Stimulated activated CD8-positive, alpha-beta memory T cell treated with anti-CD3 and anti-CD28 coated beads, Interleukin-4, amount 100 ng/mL, for 1 hour (primary cell): ENCODE results near the gene PIGA.

Experiments used
- DNase-seq, 2 donors: peaks; one replicate each; pipeline ENCODE4 v3.0.0-alpha.2; 2020; ENCODE audit warnings: low read depth in 2 of 2, low spot score in 1 of 2

Gene PIGA

GRCh38 chrX:15335135-15336022, at the start of gene PIGA:
TSS of gene PIGA (minus strand) at chrX:15335523. CDS start at chrX:15331930, 3,593 bp downstream.
- DNase-seq = peak; percentile 63 to 80

- DNase-seq = no peak
Observed at GRCh38 chrX:15384304-15384703, 49.0 kb upstream of the PIGA start, which contains the start of gene VEGFD. TSS of gene VEGFD (minus strand) at chrX:15384413. CDS start at chrX:15383946, 467 bp downstream.

DNA sequence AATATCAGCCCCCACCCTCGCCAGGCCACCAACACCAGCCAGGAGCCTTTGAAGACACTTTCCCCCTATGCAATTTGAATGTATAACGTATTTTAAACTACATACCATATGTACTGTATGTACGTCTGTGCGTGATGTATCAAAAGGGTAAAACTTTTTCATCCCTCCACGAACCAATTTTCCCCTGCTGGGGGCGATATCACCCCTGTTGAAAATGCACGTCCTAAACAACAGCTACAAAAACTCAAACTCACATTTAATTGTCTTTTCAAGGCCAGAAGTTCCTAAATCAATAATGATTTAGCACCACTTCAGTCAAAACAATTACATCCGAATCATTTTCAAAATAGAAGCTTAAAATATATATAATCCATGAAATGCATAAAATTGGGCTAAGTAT, 47.5 kb upstream of the PIGA start:
- DNase-seq = no peak

DNA sequence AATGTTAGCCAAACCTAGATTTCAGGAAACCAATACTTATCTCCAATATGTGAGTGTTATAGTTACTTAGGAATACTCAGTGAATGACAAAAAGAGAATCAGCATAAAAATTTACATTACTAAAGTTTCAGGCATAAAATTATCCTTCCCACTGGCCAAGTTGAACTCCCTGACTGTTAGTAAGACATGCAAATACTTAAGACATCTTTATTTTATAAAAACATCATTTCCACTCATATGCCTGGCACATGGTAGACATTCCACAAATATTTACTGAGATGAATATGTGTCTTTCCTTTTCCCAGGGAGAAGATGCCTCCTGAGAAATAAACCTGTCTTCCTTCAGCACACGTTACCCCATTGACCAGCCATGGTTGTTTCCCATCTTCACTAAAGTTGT, 41.6 kb upstream of the PIGA start:
- no peak for DNase-seq

DNA sequence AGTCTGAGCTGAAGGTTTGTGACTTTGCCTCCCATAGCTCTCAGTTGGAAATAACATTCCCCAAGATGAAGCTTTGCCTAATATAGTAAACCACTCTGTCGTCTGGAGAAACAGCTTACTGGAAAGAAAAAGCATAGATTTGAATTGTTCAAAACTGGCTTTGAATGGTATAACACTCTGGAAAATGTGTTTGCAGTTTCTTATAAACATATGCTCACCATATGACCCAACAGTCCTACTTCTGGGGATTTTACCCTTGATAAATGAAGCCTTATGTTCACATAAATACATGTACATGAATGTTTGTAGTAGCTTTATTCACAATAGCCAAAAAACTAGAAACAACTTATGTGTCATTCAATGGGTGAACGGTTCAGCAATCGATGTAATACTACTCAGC, 38.7 kb upstream of the PIGA start:
- DNase-seq = no peak

DNA sequence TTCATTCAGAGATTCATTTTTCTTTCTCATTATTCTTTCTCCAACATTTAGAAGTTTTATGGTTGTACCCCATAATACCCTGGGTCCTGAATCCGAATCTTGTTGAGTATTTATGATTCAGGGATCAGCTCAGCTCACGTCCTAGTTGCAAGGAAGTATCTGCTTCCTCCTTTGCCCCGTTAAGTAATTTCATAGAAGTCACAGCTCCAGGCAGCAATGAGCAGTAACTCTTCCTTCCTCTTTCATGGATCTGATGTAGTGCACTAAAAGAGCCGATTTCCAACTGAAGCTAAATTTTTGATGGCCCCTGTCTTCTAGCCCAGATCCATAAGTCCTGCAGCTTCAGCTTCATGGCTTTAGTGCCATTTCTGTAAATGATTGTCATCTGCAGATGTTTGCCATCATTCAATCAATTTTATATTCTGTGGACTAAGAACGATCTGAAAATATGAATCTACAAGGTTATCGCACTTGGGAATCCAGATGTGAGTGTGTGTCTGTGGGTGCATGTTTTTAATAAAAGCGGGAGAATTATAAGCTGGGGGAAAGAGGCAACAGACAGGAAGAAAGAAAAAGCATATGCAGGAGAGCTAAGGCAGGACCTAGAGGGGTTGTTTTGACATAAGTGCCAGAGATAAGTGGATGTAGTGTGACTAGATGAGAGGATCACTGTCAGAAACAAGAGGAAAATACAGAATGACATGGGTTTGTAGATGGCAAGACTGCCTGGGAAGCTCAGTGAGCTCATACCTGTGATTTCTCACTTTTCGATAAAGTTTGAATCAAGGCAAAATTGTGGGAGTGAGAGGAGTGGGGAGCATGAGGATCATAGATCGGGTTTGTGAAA, 31.4 kb upstream of the PIGA start:
- no peak for DNase-seq

GRCh38 chrX:15359701-15360100, 24.4 kb upstream of the PIGA start:
- no peak for DNase-seq

DNA sequence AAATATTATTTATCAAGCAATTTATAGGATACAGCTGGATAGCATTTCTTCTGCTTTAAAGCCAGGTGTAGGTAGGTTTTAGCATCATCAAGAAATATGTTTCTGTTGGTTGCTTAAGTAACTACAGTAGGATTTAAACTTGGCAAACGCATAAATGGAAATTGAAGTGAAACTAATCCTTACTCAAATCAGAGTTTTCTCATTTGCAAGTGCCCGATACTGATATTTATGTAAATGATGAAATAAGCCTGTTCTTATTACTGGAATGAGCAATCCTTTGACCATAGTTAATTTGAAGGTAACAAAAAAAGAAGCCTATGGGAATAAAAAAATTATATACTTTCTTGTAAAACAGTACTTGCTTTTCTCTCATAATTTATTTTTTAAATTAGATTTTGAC, 23.2 kb upstream of the PIGA start:
- no peak for DNase-seq

- DNase-seq = no peak
Observed at GRCh38 chrX:15356444-15356843, 21.1 kb upstream of the PIGA start.

DNA sequence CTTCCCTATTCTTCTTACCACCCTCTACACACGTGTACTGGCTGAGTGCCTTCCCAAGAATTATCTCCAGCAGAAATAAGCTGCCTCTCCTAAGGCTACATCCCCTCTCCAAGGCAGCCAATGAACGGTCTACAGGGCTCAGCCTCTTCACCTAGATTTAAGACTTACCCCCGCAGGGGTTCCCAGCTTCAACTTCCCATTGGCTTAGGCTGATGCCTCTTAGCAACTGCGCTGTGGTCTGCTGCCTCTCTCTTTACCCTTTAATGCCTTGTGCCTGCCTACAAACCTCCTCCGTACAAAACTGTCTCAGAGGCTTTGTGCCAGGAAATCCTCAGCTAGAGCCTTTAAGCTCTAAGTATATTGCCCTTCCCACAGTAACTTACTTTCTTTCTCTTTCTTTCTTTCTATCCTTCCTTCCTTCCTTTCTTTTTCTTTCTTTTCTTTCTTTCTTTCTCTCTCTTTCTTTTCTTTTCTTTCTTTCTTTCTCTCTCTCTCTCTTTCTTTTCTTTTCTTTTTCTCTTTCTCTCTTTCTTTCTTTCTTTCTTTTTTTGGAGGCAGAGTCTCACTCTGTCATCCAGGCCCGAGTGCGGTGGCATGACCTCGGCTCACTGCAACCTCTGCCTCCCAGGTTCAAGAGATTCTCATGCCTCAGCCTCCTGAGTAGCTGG, 15.1 kb upstream of the PIGA start:
- DNase-seq = no peak

DNA sequence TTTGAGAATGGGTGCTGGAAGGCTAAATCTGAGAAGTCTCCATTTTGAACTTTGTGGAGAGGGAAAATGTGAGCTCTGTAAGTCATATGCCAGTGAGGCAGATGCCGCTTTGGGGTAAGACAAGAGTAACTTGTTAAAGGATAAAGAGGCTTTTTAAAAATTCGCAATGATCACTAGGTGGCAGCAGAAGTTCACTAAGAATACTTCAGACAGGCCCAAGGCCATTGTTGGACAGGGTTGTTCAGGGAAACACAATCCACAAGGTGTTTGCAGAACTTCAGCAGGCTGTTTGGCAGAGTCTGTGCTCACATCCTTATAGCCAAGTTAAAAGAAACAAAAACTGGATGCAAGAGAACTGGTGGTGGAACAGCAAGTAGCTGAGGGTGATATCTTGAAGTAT, 13.7 kb upstream of the PIGA start:
- DNase-seq = no peak

- no peak for DNase-seq
Observed at GRCh38 chrX:15345976-15346375, 10.7 kb upstream of the PIGA start.

DNA sequence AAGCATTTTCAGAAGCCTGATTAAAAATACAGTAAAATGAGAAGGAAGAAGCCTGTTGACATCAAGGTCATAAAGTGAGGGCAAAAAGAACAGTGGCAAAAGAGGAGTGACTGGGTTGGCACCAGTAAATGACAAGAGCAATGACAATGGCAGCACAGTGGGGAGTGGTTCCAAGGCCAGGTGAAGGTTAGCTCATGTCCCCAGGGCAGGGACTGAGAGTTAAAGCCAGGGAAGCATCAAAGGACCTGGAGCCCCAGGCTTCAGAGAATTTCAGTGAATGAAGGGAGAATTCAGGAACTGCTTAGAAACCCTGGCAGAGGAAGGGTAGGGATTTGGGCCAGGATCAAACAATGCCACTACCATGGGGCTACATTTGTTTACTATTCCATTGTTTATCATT, 8.8 kb upstream of the PIGA start:
- no peak for DNase-seq

DNA sequence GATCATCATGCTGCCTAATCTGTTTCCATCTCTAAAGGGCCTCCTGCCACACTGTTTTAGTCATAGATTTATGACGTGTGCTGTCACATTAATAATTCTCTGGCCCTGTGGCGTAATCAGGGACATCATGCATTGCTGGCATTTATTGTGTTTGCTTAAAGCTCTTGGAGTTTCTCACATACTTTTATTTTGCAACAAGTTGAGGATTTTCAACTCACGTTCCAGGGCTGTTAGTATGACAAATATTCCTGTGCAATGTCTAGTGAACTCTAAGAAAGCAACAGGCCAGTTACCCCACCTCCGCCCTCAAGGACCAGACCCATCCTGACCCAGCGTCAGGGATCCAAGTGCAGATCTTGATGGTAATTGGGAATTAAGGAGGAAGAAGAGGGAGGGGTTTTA, 7.8 kb upstream of the PIGA start:
- DNase-seq = no peak

- no peak for DNase-seq
Observed at GRCh38 chrX:15340867-15341266, 5.5 kb upstream of the PIGA start.

DNA sequence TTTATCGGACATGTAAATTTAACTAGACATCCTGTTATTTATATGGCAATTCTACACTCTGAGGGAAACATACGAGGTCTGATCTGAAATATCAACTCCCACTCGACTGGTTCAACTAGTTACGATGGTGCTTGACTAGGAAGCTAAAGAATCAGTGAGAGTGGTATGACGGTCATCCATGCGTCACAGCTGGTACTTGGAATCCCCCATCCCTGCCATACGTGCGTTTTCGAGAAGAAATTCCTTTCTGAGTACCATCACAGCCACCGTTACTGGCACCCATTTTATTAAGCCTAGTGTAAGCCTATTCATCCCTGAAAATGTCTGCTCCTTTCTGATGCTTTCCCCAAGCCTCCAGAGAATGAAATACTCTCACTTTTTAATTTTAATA, 695 bp upstream of the PIGA start:
- peak in 1 of 2 donors; percentile 9 for DNase-seq

- DNase-seq = no peak
Observed at GRCh38 chrX:15334561-15334960, 762 bp downstream of the PIGA start.

DNA sequence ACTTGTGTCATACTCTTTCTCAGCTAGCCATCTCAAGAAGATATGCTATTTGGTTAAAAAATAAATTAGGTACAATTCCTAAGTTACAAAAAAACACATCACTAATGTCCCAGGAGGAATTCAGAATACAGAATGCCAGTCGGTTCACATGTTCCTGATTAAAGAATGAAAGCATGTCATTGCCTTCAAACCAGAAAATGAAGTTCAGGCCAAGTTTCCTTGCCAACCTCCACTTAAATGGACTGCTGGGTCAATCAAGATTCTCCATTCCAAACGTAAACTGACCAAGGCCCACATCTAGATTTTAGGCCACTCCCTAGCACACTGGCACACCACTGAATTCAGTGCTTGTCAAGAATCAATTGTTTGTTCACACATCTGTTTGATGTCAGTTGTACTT, 6.5 kb downstream of the PIGA start:
- DNase-seq = no peak

- no peak for DNase-seq
Observed at GRCh38 chrX:15328131-15328530, 7.2 kb downstream of the PIGA start.

GRCh38 chrX:15322472-15322871, 12.9 kb downstream of the PIGA start:
- no peak for DNase-seq

DNA sequence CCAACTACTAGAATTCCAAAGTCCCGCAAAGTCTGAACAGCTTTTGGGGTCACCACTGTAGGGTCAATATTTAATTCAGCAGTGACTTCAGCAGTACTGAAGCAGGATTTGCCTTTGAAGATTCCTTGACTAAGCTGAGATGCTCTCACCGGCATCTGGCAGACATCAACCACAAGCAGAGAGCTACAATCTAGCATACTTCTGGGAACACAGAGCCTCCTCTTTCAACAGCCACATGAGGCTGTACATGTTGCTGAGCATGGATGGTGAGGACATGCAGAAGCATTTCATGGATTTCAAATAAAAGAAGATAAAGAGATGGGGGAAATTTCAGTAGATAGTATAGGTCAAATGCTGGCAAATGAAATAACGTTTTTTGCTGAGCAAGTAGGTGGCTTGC, 13.3 kb downstream of the PIGA start:
- no peak for DNase-seq

DNA sequence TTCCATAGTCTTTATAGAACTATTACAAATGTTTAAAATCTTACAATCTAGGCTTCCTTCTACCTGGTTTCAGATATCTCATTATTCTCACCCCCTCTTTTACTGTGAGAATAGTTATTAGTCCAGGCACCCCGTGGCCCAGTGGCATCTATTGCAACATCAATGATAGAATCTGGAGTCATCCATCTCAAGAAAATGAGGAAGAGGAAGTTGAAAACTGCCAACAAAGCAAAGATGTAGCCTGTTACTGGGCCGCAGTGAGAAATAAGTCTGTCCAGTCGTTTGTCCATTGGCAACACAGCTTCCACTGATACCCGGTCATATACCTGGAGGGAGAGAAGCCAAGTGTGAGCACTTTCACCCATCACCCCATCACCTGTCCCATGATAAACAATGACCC, 13.9 kb downstream of the PIGA start:
- no peak for DNase-seq
